ENCODE results near the gene CYBA. TPM values are rescaled to one million over a fixed set of nuclear protein-coding genes. Genes with fewer than 3 reads are reported as not detected.

CYBA gene
- total and polyA plus RNA-seq, 9 of the 15 experiments (the other 6 are each of a cell fraction or from before 2014, with no cell fraction given): 0.34 to 683 (median 93.0) TPM

DNA sequence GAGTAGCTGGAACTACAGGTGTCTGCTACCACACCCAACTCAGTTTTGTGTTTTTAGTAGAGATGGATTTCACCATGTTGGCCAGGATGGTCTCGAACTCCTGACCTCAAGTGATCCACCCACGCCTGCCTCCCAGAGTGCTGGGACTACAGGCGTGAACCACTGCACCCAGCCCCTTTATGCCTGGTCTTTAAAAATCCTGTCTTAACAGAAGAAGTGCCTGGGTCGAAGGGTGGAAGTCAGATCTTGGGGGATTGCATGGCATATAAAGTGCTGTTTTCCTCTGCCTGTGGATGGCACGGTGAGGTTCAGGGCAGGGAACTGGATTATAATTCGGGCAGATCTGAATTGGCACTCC, 50.3 kb downstream of the CYBA start:
- in situ Hi-C loops (cut with MboI): no loop called here
- WGBS (ENCODE audit: insufficient coverage, low coverage, missing lambda C conversion rate): 96% methylated on average over 6 of the region's 6 CpGs
- BruUV-seq (replicated peaks): no TSS peak
- ATAC-seq: no peak
- TF ChIP-seq CBX8 (IDR thresholded peaks at IDR 0.05; ENCODE audit: borderline replicate concordance, extremely low read depth, low read depth, low read length, poor library complexity, severe bottlenecking) (no peak), ZNF280B (CRISPR knock-in tag; IDR thresholded peaks at IDR 0.05) (no peak), RNF219 (CRISPR knock-in tag; IDR thresholded peaks at IDR 0.05) (no peak), ETS2 (tag; IDR thresholded peaks at IDR 0.05; ENCODE audit: borderline replicate concordance, poor library complexity, severe bottlenecking) (no peak), KDM1A (IDR thresholded peaks at IDR 0.05) (no peak), CEBPG (CRISPR knock-in tag; IDR thresholded peaks at IDR 0.05) (no peak), CEBPG (tag; conservative IDR thresholded peaks at IDR 0.05 in 1 of 2, IDR thresholded peaks at IDR 0.05 in 1 of 2) (peak in 1 of 2 experiments; percentile 41; a peak in 1 of 4 replicates), STAT6 (CRISPR knock-in tag; IDR thresholded peaks at IDR 0.05) (no peak), CEBPB (tag; IDR thresholded peaks at IDR 0.05) (peak; percentile 5; the same call in 1 of the 2 replicates), C11orf30 (IDR thresholded peaks at IDR 0.05; ENCODE audit: low read depth) (no peak), ZNF717 (CRISPR knock-in tag; IDR thresholded peaks at IDR 0.05) (no peak)
- TF ChIP-seq, protein P1, sequence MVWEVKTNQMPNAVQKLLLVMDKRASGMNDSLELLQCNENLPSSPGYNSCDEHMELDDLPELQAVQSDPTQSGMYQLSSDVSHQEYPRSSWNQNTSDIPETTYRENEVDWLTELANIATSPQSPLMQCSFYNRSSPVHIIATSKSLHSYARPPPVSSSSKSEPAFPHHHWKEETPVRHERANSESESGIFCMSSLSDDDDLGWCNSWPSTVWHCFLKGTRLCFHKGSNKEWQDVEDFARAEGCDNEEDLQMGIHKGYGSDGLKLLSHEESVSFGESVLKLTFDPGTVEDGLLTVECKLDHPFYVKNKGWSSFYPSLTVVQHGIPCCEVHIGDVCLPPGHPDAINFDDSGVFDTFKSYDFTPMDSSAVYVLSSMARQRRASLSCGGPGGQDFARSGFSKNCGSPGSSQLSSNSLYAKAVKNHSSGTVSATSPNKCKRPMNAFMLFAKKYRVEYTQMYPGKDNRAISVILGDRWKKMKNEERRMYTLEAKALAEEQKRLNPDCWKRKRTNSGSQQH (CRISPR knock-in tag; IDR thresholded peaks at IDR 0.05): no peak
- H3K4me1 ChIP-seq (replicated peaks in 1 of 2; ENCODE audit: control insufficient read depth in 2 of 2, insufficient read depth in 2 of 2, low read length in 2 of 2): peaks cover 0 to 6% of the 10 kb centered on the region in 2 experiments; a peak in 1 of 5 replicates
- intact Hi-C loops (cut with micrococcal nuclease): no loop called here
- no peak overlapping the region for H3K9ac ChIP-seq (ENCODE audit: insufficient read depth in 1 of 2, low read depth in 2 of 2, low read length in 2 of 2)
- no peaks in the 10 kb centered on the region for H3K9me1 ChIP-seq (ENCODE audit: control insufficient read depth, insufficient read depth, low read length)
- no peak overlapping the region for H3K4me2 ChIP-seq (ENCODE audit: insufficient read depth, low read length)
- ChIA-PET CTCF (ENCODE audit: low intra/inter-chr PET ratio) (no interaction called here), POLR2A (no interaction called here)
- H3K27ac ChIP-seq (ENCODE audit: extremely low read depth, low read depth, low read length): no peak overlapping the region
- peaks cover 80% of the 10 kb centered on the region for H3K36me3 ChIP-seq (ENCODE audit: control insufficient read depth, insufficient read depth, low read length)
- H4K20me1 ChIP-seq (replicated peaks; ENCODE audit: control insufficient read depth, insufficient read depth, low read length): no peaks in the 10 kb centered on the region
- no peak overlapping the region for H2AFZ ChIP-seq (ENCODE audit: low read depth, low read length)
- H3K9me3 ChIP-seq (replicated peaks; ENCODE audit: control insufficient read depth, insufficient read depth, low read depth, low read length): no peaks in the 10 kb centered on the region
- peaks cover 3% of the 10 kb centered on the region; the same call in 1 of the 3 replicates for H3K79me2 ChIP-seq (ENCODE audit: control insufficient read depth, insufficient read depth, low read length)
- FAIRE-seq: no peak
- no peaks in the 10 kb centered on the region for H3K27me3 ChIP-seq (ENCODE audit: control insufficient read depth in 2 of 2, insufficient read depth in 2 of 2, low read length in 2 of 2)
- H3K4me3 ChIP-seq: no peak overlapping the region
- no peak for DNase-seq (ENCODE audit: extremely low read depth in 1 of 4, low spot score in 3 of 4)
